ENCODE results near the gene UVRAG.

DNA sequence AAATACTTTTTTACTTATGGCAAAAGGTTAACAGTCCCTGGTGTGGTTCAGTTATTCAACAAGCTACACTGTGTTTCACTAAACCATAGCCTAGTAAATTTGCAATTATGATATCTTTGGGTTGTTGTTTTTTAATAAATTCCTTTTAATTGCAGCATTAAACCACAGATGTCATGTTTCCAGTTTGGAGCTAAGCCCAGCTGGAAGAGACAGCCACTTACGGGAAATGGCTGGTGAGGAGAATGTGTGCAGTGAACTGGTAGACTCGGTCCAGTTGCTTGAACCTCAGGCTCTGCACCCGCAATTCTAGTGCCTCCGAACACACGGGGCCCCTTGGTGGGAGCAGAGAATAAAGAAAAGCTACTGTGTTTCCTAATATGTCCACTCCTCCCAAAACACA is 320.5 kb downstream of the UVRAG start:
- TF ChIP-seq, protein P1, sequence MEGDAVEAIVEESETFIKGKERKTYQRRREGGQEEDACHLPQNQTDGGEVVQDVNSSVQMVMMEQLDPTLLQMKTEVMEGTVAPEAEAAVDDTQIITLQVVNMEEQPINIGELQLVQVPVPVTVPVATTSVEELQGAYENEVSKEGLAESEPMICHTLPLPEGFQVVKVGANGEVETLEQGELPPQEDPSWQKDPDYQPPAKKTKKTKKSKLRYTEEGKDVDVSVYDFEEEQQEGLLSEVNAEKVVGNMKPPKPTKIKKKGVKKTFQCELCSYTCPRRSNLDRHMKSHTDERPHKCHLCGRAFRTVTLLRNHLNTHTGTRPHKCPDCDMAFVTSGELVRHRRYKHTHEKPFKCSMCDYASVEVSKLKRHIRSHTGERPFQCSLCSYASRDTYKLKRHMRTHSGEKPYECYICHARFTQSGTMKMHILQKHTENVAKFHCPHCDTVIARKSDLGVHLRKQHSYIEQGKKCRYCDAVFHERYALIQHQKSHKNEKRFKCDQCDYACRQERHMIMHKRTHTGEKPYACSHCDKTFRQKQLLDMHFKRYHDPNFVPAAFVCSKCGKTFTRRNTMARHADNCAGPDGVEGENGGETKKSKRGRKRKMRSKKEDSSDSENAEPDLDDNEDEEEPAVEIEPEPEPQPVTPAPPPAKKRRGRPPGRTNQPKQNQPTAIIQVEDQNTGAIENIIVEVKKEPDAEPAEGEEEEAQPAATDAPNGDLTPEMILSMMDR (IDR thresholded peaks at IDR 0.05) = no peak
- TF ChIP-seq, protein P2, sequence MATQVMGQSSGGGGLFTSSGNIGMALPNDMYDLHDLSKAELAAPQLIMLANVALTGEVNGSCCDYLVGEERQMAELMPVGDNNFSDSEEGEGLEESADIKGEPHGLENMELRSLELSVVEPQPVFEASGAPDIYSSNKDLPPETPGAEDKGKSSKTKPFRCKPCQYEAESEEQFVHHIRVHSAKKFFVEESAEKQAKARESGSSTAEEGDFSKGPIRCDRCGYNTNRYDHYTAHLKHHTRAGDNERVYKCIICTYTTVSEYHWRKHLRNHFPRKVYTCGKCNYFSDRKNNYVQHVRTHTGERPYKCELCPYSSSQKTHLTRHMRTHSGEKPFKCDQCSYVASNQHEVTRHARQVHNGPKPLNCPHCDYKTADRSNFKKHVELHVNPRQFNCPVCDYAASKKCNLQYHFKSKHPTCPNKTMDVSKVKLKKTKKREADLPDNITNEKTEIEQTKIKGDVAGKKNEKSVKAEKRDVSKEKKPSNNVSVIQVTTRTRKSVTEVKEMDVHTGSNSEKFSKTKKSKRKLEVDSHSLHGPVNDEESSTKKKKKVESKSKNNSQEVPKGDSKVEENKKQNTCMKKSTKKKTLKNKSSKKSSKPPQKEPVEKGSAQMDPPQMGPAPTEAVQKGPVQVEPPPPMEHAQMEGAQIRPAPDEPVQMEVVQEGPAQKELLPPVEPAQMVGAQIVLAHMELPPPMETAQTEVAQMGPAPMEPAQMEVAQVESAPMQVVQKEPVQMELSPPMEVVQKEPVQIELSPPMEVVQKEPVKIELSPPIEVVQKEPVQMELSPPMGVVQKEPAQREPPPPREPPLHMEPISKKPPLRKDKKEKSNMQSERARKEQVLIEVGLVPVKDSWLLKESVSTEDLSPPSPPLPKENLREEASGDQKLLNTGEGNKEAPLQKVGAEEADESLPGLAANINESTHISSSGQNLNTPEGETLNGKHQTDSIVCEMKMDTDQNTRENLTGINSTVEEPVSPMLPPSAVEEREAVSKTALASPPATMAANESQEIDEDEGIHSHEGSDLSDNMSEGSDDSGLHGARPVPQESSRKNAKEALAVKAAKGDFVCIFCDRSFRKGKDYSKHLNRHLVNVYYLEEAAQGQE (IDR thresholded peaks at IDR 0.05; ENCODE audit: insufficient read depth in 1 of 2, low read depth in 2 of 2, low read length in 1 of 2) = no peak
- TF ChIP-seq POLR2AphosphoS5 (IDR thresholded peaks at IDR 0.05; ENCODE audit: low read depth, low read length) (no peak), SIN3A (IDR thresholded peaks at IDR 0.05; ENCODE audit: borderline replicate concordance, insufficient read depth, low read depth, low read length) (no peak), TCF7L2 (IDR thresholded peaks at IDR 0.05; ENCODE audit: low read depth, low read length) (no peak)

All from Panc1 (cell line).